HepG2 (cell line): ENCODE data around the gene MAN1B1. TPM values are rescaled to one million over a fixed set of nuclear protein-coding genes. Genes with fewer than 3 reads are reported as not detected.

Experiments
- ATAC-seq: fragments of 200-7000 bp; cut with Tn5 transposase; 3 replicates; pipeline ENCODE4 v1.9.1; 2020; ENCODE audit warnings: mild to moderate bottlenecking, moderate library complexity
- BruUV-seq: library from RNA; stranded (reverse); fragments of 400-500 nt; replicated peaks from 2 replicates; lab custom pipeline; 2021; lab: Mats Ljungman, UMichigan
- CTCF ChIA-PET: fragments of 300-600 bp; formaldehyde crosslinking; extraction: SDS; loops from one replicate; lab custom pipeline; 2021; ENCODE audit warnings: low total read pairs, inconsistent platforms, low intra/inter-chr PET ratio; lab: Yijun Ruan, JAX
- POLR2A ChIA-PET: fragments of 350-600 bp; sonication (Branson Sonifier 250); formaldehyde crosslinking; loops from one replicate; lab custom pipeline; 2020; ENCODE audit warnings: antibody characterized with exemption, inconsistent platforms; lab: Yijun Ruan, JAX
- DNase-seq: peaks from one replicate; pipeline ENCODE4 v3.0.0-alpha.2; 2015; ENCODE audit warnings: low spot score
- FAIRE-seq: peaks from 3 replicates; lab custom pipeline; 2011; peaks lifted over from hg19 to GRCh38; lab: Jason Lieb, UNC
- H2AFZ ChIP-seq: one replicate; pipeline ENCODE4 v1.6.1; 2011; ENCODE audit warnings: low read length, inconsistent platforms
- H3K27ac ChIP-seq: fragments of 300-600 bp; 3 replicates; pipeline ENCODE4 v1.8.0; 2011; ENCODE audit warnings: mixed run types, mild to moderate bottlenecking, mixed read lengths, low read length, inconsistent platforms; ENCODE audit not compliant: insufficient read depth; ENCODE audit errors: extremely low read length
- H3K27me3 ChIP-seq, 2 experiments: fragments of 200-600 bp in 1 of 2; 2 replicates in 1 of 2; 3 replicates in 1 of 2; pipeline versions ENCODE4 v1.6.0 to v1.8.0; 2011; ENCODE audit warnings: low read length in 2 of 2, mild to moderate bottlenecking in 2 of 2, moderate library complexity in 2 of 2, inconsistent platforms in 1 of 2; ENCODE audit not compliant: insufficient read depth in 2 of 2, control insufficient read depth in 1 of 2
- H3K36me3 ChIP-seq, 2 experiments: fragments of 200-600 bp in 1 of 2; replicated peaks in 1 of 2; 2 replicates in 1 of 2; 3 replicates in 1 of 2; pipeline versions ENCODE4 v1.5.1 to v1.8.0; 2011; ENCODE audit warnings: low read length in 2 of 2, inconsistent platforms in 1 of 2; ENCODE audit not compliant: insufficient read depth in 2 of 2, control insufficient read depth in 1 of 2
- H3K4me1 ChIP-seq: 2 replicates; pipeline ENCODE4 v1.5.1; 2012; ENCODE audit warnings: low read length, inconsistent platforms; ENCODE audit not compliant: insufficient read depth
- H3K4me2 ChIP-seq: 2 replicates; pipeline ENCODE4 v1.6.0; 2011; ENCODE audit warnings: low read depth, low read length, inconsistent platforms
- H3K4me3 ChIP-seq, 3 experiments: fragments of 200-600 bp in 1 of 3; sonication (generic), shearing (Covaris generic) in 1 of 3; replicated peaks in 1 of 3; 2 replicates each; pipeline ENCODE4 v1.5.1; 2011 to 2016; ENCODE audit warnings: low read length in 3 of 3, inconsistent platforms in 2 of 3, low read depth in 2 of 3, mild to moderate bottlenecking in 2 of 3, control low read depth in 1 of 3, mixed read lengths in 1 of 3; ENCODE audit not compliant: insufficient read depth in 1 of 3
- H3K79me2 ChIP-seq: one replicate; pipeline ENCODE4 v1.6.1; 2011; ENCODE audit warnings: low read length, inconsistent platforms; ENCODE audit not compliant: insufficient read depth
- H3K9ac ChIP-seq: 2 replicates; pipeline ENCODE4 v1.6.0; 2011; ENCODE audit warnings: mild to moderate bottlenecking, low read depth, low read length, inconsistent platforms; ENCODE audit not compliant: insufficient read depth
- H3K9me3 ChIP-seq: 2 replicates; pipeline ENCODE4 v1.5.1; 2012; ENCODE audit warnings: mild to moderate bottlenecking, low read length
- H4K20me1 ChIP-seq: 2 replicates; pipeline ENCODE4 v1.6.0; 2011; ENCODE audit warnings: inconsistent platforms, mild to moderate bottlenecking, low read length, moderate library complexity; ENCODE audit not compliant: insufficient read depth
- CREM ChIP-seq, 2 experiments: sonication (generic) in 1 of 2; formaldehyde crosslinking in 1 of 2; IDR thresholded peaks; 2 replicates each; pipeline versions ENCODE4 v1.4.0 to v1.6.1; 2016 to 2020; ENCODE audit warnings: antibody characterized with exemption in 1 of 2, mild to moderate bottlenecking in 1 of 2, missing genetic modification reagents in 1 of 2
- DBP ChIP-seq: sonication (generic); formaldehyde crosslinking; IDR thresholded peaks from 2 replicates; pipeline ENCODE4 v1.4.0; 2020; ENCODE audit warnings: missing genetic modification reagents; ENCODE audit errors: not compliant biosample characterization
- ETV5 ChIP-seq: IDR thresholded peaks from 2 replicates; pipeline ENCODE4 v1.6.1; 2018; ENCODE audit warnings: missing biosample characterization, missing genetic modification reagents, inconsistent platforms, borderline replicate concordance
- IRX3 ChIP-seq: sonication (generic); formaldehyde crosslinking; IDR thresholded peaks from 2 replicates; pipeline ENCODE4 v1.8.1; 2023; ENCODE audit warnings: mild to moderate bottlenecking, low read depth, missing genetic modification reagents, borderline replicate concordance
- JUND ChIP-seq: sonication (generic); formaldehyde crosslinking; IDR thresholded peaks from 2 replicates; pipeline ENCODE4 v1.8.0; 2022; ENCODE audit warnings: mild to moderate bottlenecking, missing genetic modification reagents
- MED1 ChIP-seq: sonication (generic); formaldehyde crosslinking; IDR thresholded peaks from 2 replicates; pipeline ENCODE4 v1.4.0; 2020; ENCODE audit warnings: missing genetic modification reagents
- NKX3-1 ChIP-seq: sonication (generic); formaldehyde crosslinking; IDR thresholded peaks from 2 replicates; pipeline ENCODE4 v1.5.0; 2020; ENCODE audit warnings: missing genetic modification reagents
- SP4 ChIP-seq: sonication (generic); formaldehyde crosslinking; IDR thresholded peaks from 2 replicates; pipeline ENCODE4 v1.8.1; 2023; ENCODE audit warnings: mild to moderate bottlenecking, missing genetic modification reagents
- U2AF2 ChIP-seq: fragments of 200-400 bp; formaldehyde crosslinking; IDR thresholded peaks from 2 replicates; pipeline ENCODE4 v1.6.1; 2017; ENCODE audit warnings: low read depth, mild to moderate bottlenecking, low read length
- ZBTB7B ChIP-seq: sonication (generic); formaldehyde crosslinking; IDR thresholded peaks from 2 replicates; pipeline ENCODE4 v1.4.0; 2020; ENCODE audit warnings: missing genetic modification reagents
- ZMAT3 ChIP-seq: sonication (generic); formaldehyde crosslinking; conservative IDR thresholded peaks from 2 replicates; pipeline ENCODE4 v1.7.0; 2021; ENCODE audit warnings: missing genetic modification reagents
- ZNF160 ChIP-seq: sonication (generic); formaldehyde crosslinking; IDR thresholded peaks from 2 replicates; pipeline ENCODE4 v1.8.0; 2022; ENCODE audit warnings: mild to moderate bottlenecking, inconsistent platforms, missing genetic modification reagents
- ZNF274 ChIP-seq: sonication (generic); formaldehyde crosslinking; IDR thresholded peaks from 2 replicates; pipeline ENCODE4 v1.5.1; 2020; ENCODE audit warnings: mild to moderate bottlenecking, missing genetic modification reagents
- ZNF280D ChIP-seq: sonication (generic); formaldehyde crosslinking; IDR thresholded peaks from 2 replicates; pipeline ENCODE4 v1.5.1; 2020; ENCODE audit warnings: mild to moderate bottlenecking, missing genetic modification reagents
- ZNF546 ChIP-seq: sonication (generic); formaldehyde crosslinking; conservative IDR thresholded peaks from 2 replicates; pipeline ENCODE4 v1.8.1; 2023; ENCODE audit warnings: mild to moderate bottlenecking, missing genetic modification reagents
- ZNF580 ChIP-seq: IDR thresholded peaks from 2 replicates; pipeline ENCODE4 v1.6.1; 2016; ENCODE audit warnings: low read depth, borderline replicate concordance
- ZNF639 ChIP-seq: conservative IDR thresholded peaks from 2 replicates; pipeline ENCODE4 v1.6.1; 2018; ENCODE audit warnings: missing genetic modification reagents
- ZNF644 ChIP-seq: IDR thresholded peaks from 2 replicates; pipeline ENCODE4 v1.6.1; 2016; ENCODE audit warnings: low read depth
- ZNF678 ChIP-seq: sonication (generic); formaldehyde crosslinking; IDR thresholded peaks from 2 replicates; pipeline ENCODE4 v1.4.0; 2020; ENCODE audit warnings: mild to moderate bottlenecking, missing genetic modification reagents
- WGBS: methylation state at CpG from one replicate; pipeline ENCODE4 v1.1.6; 2017; ENCODE audit warnings: low lambda C conversion rate; 5-methylcytosine and 5-hydroxymethylcytosine counted together
- in situ Hi-C: cut with HindIII; loops from 2 replicates; pipeline ENCODE4 v1.10.0; 2017; ENCODE audit warnings: low pct_unique_long_range_greater_than_20kb; ENCODE audit not compliant: extremely low pct_ligation_motif_present
- intact Hi-C: fragments of 100-400 bp; cut with micrococcal nuclease; formaldehyde crosslinking; loops from one replicate; pipeline ENCODE4 v1.10.0; 2022; ENCODE audit not compliant: unreplicated experiment
- polyA plus RNA-seq, 8 experiments: library from polyadenylated mRNA; depleted of rRNA in 3 of 8; stranded (reverse) in 7 of 8; unstranded in 1 of 8; fragments of >200 nt; fragmentation: Illumina TruSeq in 4 of 8; extraction: Trizol in 4 of 8; gene quantifications; 2 replicates each; pipeline versions ENCODE4 v1.2.1 to v1.2.3, GENCODE V29; 2011 to 2016; ENCODE audit warnings: low read depth in 4 of 8, missing spikeins in 1 of 8, mixed read lengths in 1 of 8; ENCODE audit not compliant: insufficient read depth in 1 of 8
- total RNA-seq, 5 experiments: library from RNA; depleted of rRNA; stranded (reverse); fragments of >200 nt; fragmentation: Illumina TruSeq; extraction: Trizol; gene quantifications; 2 replicates each; pipeline ENCODE4 v1.2.3, GENCODE V29; 2016; ENCODE audit warnings: low read depth in 1 of 5

Gene MAN1B1
- total and polyA plus RNA-seq, 2 of the 13 experiments (the other 11 are each of a cell fraction or from before 2014, with no cell fraction given): 48.9 to 59.5 TPM

- Histone ChIP-seq H3K4me2 (peak overlapping the region; percentile 77), H2AFZ (no peak overlapping the region), H3K4me3 (peak overlapping the region; percentile 3 to 49 (median 8); a peak in 4 of 6 replicates), H4K20me1 (no peaks in the 10 kb centered on the region), H3K9ac (peak overlapping the region; percentile 42; the same call in 1 of the 2 replicates), H3K27ac (peak overlapping the region; percentile 42), H3K36me3 (no peaks in the 10 kb centered on the region), H3K27me3 (no peaks in the 10 kb centered on the region), H3K79me2 (no peaks in the 10 kb centered on the region), H3K9me3 (no peaks in the 10 kb centered on the region), H3K4me1 (peaks cover 50% of the 10 kb centered on the region)
- no peak for DNase-seq
- FAIRE-seq: no peak
- intact Hi-C loops: loop anchor here (10.0 kb wide), 1 partner anchor 58 kb away; the partner anchor contains the start of genes LRRC26 and TMEM210
- WGBS: 45% methylated on average over 6 of the region's 15 CpGs
- POLR2A ChIA-PET: interaction anchor here (0.6 to 1.4 kb wide), 2 partner anchors 34 to 160 kb away, joined by 3 to 4 read pairs; partner anchors contain the start of gene TOR4A
- in situ Hi-C loops: no loop called here
- BruUV-seq: no TSS peak
- CTCF ChIA-PET: no interaction called here
- peak; percentile 49 for ATAC-seq
- TF ChIP-seq ZNF274 (CRISPR knock-in tag): peak; percentile 36; the same call in 1 of the 2 replicates
- TF ChIP-seq ZNF644 (CRISPR knock-in tag): no peak
- TF ChIP-seq ZNF160 (CRISPR knock-in tag): no peak
- TF ChIP-seq ZMAT3: no peak
- no peak for TF ChIP-seq IRX3 (CRISPR knock-in tag)
- 0 out of 2 replicates have a peak, but pooled peaks have one; percentile 26 for TF ChIP-seq ZNF546 (CRISPR knock-in tag)
- TF ChIP-seq ZNF280D (CRISPR knock-in tag): no peak
- TF ChIP-seq JUND (CRISPR knock-in tag): no peak
- TF ChIP-seq ETV5 (CRISPR knock-in tag): no peak
- no peak for TF ChIP-seq U2AF2
- TF ChIP-seq MED1: no peak
- TF ChIP-seq ZNF580 (CRISPR knock-in tag): 0 out of 2 replicates have a peak, but pooled peaks have one; percentile 7
- TF ChIP-seq ZNF639: no peak
- TF ChIP-seq NKX3-1 (CRISPR knock-in tag): no peak
- no peak for TF ChIP-seq ZNF678 (CRISPR knock-in tag)
- TF ChIP-seq ZBTB7B (CRISPR knock-in tag): 0 out of 2 replicates have a peak, but pooled peaks have one; percentile 9
- 0 out of 2 replicates have a peak, but pooled peaks have one; percentile 14 for TF ChIP-seq SP4
- TF ChIP-seq CREM (IDR thresholded peaks at IDR 0.05): no peak
- TF ChIP-seq CREM (CRISPR knock-in tag; IDR thresholded peaks at IDR 0.05): no peak
- peak; percentile 69 for TF ChIP-seq DBP (CRISPR knock-in tag)
Measured at GRCh38 chr9:137117269-137117731, 30.5 kb downstream of the MAN1B1 start.
